Neural progenitor cell (in vitro differentiated cells): Measurements from ENCODE around the gene PNPLA5. TPM values are rescaled to one million over a fixed set of nuclear protein-coding genes. Genes with fewer than 3 reads are reported as not detected.
"Not testable (repeated sequence)": the region's sequence is repeated elsewhere in the genome, so short reads cannot be mapped to it uniquely, and the experiment has no call there.

Source experiments
- DNase-seq: peaks from one replicate; pipeline ENCODE4 v3.0.0-alpha.2; 2016; ENCODE audit warnings: low spot score
- H2AFZ ChIP-seq: fragments of 200-600 bp; sonication (generic); replicated peaks from 2 replicates; pipeline ENCODE4 v1.6.1; 2016; ENCODE audit warnings: antibody characterized with exemption
- H3F3A ChIP-seq: fragments of 200-600 bp; sonication (generic); 2 replicates; pipeline ENCODE4 v1.6.1; 2016; ENCODE audit warnings: antibody characterized with exemption, low read depth
- H3K27ac ChIP-seq: fragments of 200-600 bp; sonication (generic); 2 replicates; pipeline ENCODE4 v1.5.1; 2016; ENCODE audit warnings: mild to moderate bottlenecking
- H3K27me3 ChIP-seq: fragments of 200-600 bp; sonication (generic); 2 replicates; pipeline ENCODE4 v1.6.1; 2016; ENCODE audit warnings: mild to moderate bottlenecking, moderate library complexity
- H3K36me3 ChIP-seq: fragments of 200-600 bp; sonication (generic); 2 replicates; pipeline ENCODE4 v1.5.1; 2016
- H3K4me1 ChIP-seq: fragments of 200-600 bp; sonication (generic); 2 replicates; pipeline ENCODE4 v1.6.1; 2016; ENCODE audit warnings: mixed run types
- H3K4me2 ChIP-seq: fragments of 200-600 bp; sonication (generic); 2 replicates; pipeline ENCODE4 v1.6.1; 2016
- H3K4me3 ChIP-seq: fragments of 200-600 bp; sonication (generic); 2 replicates; pipeline ENCODE4 v1.5.1; 2016
- H3K79me2 ChIP-seq: fragments of 200-600 bp; sonication (generic); 2 replicates; pipeline ENCODE4 v1.6.1; 2016; ENCODE audit warnings: low read depth
- H3K9ac ChIP-seq: fragments of 200-600 bp; sonication (generic); 2 replicates; pipeline ENCODE4 v1.6.1; 2016
- H3K9me3 ChIP-seq: fragments of 200-600 bp; sonication (generic); 2 replicates; pipeline ENCODE4 v1.5.1; 2016; ENCODE audit warnings: low read depth
- H4K20me1 ChIP-seq: fragments of 200-600 bp; sonication (generic); 2 replicates; pipeline ENCODE4 v1.6.1; 2016; ENCODE audit warnings: low read depth
- H3K27ac Mint-ChIP-seq: 3 replicates; pipeline ENCODE4 v1.8.0; 2021; ENCODE audit warnings: mixed read lengths
- H3K27me3 Mint-ChIP-seq: 2 replicates; pipeline ENCODE4 v1.8.0; 2022; ENCODE audit warnings: low read depth, mild to moderate bottlenecking, inconsistent platforms, moderate library complexity, mixed read lengths; ENCODE audit not compliant: insufficient read depth
- H3K36me3 Mint-ChIP-seq: 3 replicates; pipeline ENCODE4 v1.8.0; 2021; ENCODE audit warnings: mixed read lengths
- H3K4me1 Mint-ChIP-seq: 3 replicates; pipeline ENCODE4 v1.8.0; 2021; ENCODE audit warnings: mixed read lengths
- H3K4me3 Mint-ChIP-seq: 3 replicates; pipeline ENCODE4 v1.8.0; 2021; ENCODE audit warnings: mild to moderate bottlenecking, moderate library complexity, mixed read lengths
- H3K9me3 Mint-ChIP-seq: 3 replicates; pipeline ENCODE4 v1.8.0; 2020; ENCODE audit warnings: mixed read lengths
- EZH2 ChIP-seq: fragments of 200-600 bp; sonication (generic); IDR thresholded peaks from 2 replicates; pipeline ENCODE4 v1.6.1; 2017; ENCODE audit warnings: antibody characterized with exemption, mild to moderate bottlenecking, moderate library complexity
- EZH2phosphoT487 ChIP-seq: fragments of 200-600 bp; sonication (generic); IDR thresholded peaks from 2 replicates; pipeline ENCODE4 v1.6.1; 2017; ENCODE audit warnings: antibody characterized with exemption
- total RNA-seq: library from RNA; depleted of rRNA; stranded (reverse); fragments of >200 nt; gene quantifications from 2 replicates; pipeline ENCODE4 v1.2.3, GENCODE V29; 2015; ENCODE audit warnings: low replicate concordance
- TF ChIP-seq, protein P1 (sequence below): fragments of 200-600 bp; sonication (generic); IDR thresholded peaks from 2 replicates; pipeline ENCODE4 v1.5.1; 2017; ENCODE audit warnings: antibody characterized with exemption, mild to moderate bottlenecking

PNPLA5 gene
- total RNA-seq, 1 donor from 2014 or later, result 0.11 TPM

DNA sequence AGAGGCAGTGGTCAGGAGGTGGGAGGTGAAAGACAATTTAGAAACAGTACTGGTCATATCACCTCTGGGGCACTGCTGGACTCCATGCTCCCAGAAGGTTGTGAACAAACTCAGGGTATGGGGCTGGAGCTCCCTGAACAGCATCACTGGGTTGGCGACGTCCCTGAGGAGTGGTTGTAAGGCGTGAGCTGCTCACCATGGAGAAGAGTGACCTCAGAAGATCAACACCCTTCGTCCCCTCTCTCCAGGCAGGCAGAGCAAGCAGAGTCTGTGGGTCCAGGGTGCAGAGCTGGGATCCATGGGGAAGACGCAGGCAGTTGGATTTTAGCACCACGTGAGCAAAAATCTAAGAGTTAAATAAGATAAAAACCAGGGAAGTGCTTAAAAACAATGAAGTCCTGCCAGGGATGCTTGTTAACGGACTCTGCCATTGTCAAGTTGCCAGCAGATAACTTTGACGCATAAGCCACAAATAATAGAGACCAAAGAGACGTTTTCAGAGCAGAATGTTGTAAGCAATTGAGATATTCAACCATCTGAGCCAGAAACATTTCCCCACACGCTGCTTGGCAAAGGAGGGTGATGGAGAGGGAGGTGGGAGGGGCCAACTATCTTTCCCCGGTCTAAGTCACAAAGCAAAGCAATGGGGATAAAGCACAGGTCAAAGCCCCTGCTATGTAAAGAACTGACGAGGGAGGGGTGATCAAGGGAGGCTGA lies 13.6 kb downstream of the PNPLA5 start:
- Histone ChIP-seq H3K79me2 (no peaks in the 10 kb centered on the region), H3K9me3 (no peaks in the 10 kb centered on the region), H3K9ac (no peak overlapping the region), H3K4me2 (no peak overlapping the region), H3K27me3 (no peaks in the 10 kb centered on the region), H4K20me1 (peaks cover under 1% of the 10 kb centered on the region), H3K4me1 (no peaks in the 10 kb centered on the region), H3K27ac (no peak overlapping the region), H3F3A (no peaks in the 10 kb centered on the region), H3K36me3 (no peaks in the 10 kb centered on the region), H2AFZ (no peak overlapping the region), H3K4me3 (no peak overlapping the region)
- Mint-ChIP-seq H3K9me3 (no peaks in the 10 kb centered on the region), H3K36me3 (no peaks in the 10 kb centered on the region), H3K27ac (no peak overlapping the region), H3K4me3 (no peak overlapping the region), H3K4me1 (peaks cover 10% of the 10 kb centered on the region), H3K27me3 (peaks cover 14% of the 10 kb centered on the region)
- DNase-seq, result no peak
- TF ChIP-seq, protein P1, sequence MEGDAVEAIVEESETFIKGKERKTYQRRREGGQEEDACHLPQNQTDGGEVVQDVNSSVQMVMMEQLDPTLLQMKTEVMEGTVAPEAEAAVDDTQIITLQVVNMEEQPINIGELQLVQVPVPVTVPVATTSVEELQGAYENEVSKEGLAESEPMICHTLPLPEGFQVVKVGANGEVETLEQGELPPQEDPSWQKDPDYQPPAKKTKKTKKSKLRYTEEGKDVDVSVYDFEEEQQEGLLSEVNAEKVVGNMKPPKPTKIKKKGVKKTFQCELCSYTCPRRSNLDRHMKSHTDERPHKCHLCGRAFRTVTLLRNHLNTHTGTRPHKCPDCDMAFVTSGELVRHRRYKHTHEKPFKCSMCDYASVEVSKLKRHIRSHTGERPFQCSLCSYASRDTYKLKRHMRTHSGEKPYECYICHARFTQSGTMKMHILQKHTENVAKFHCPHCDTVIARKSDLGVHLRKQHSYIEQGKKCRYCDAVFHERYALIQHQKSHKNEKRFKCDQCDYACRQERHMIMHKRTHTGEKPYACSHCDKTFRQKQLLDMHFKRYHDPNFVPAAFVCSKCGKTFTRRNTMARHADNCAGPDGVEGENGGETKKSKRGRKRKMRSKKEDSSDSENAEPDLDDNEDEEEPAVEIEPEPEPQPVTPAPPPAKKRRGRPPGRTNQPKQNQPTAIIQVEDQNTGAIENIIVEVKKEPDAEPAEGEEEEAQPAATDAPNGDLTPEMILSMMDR, result no peak
- TF ChIP-seq EZH2, result no peak
- TF ChIP-seq EZH2phosphoT487, result no peak

DNA sequence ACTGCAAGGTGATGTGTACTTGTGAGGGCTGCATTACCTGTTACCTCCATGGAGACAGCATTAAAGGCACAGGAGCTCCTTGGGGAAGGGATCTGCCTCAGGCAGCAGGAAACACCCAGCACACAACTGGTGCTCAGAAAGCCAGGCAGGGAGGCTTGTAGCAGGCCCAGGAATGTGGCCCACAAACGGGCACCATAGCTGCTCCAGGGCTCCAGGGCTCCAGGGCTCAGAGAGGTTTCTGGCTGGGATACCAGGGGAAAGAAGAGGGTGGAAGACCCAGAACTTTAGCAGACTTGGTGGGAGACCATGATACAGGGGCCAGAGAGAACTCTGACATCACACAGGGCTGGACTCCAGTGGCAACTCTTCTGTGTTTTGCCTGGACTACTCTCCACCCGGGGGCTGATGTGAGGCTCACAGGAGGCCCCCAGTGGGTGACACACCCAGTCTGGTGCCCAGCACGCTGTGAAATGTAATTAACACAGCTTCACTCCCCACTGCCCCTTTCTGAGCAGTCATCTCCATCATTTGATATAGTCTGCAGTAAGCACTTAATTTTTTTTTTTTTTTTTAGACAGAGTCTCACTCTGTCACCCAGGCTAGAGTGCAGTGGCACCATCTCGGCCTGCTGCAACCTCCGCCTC lies 14.8 kb downstream of the PNPLA5 start:
- no peak overlapping the region for H3K27ac Mint-ChIP-seq
- H3K36me3 ChIP-seq, result no peaks in the 10 kb centered on the region
- no peak overlapping the region for H3K9ac ChIP-seq
- H3K27ac ChIP-seq, result no peak overlapping the region
- H3K4me1 Mint-ChIP-seq, result peaks cover 7% of the 10 kb centered on the region
- no peaks in the 10 kb centered on the region for H3K36me3 Mint-ChIP-seq
- no peak overlapping the region for H3K4me3 ChIP-seq
- peaks cover 14% of the 10 kb centered on the region for H3K27me3 Mint-ChIP-seq
- no peaks in the 10 kb centered on the region for H3K4me1 ChIP-seq
- H2AFZ ChIP-seq, result no peak overlapping the region
- H4K20me1 ChIP-seq, result no peaks in the 10 kb centered on the region
- no peak overlapping the region for H3K4me3 Mint-ChIP-seq
- no peaks in the 10 kb centered on the region for H3K79me2 ChIP-seq
- H3K27me3 ChIP-seq, result no peaks in the 10 kb centered on the region
- no peaks in the 10 kb centered on the region for H3F3A ChIP-seq
- no peak overlapping the region for H3K4me2 ChIP-seq
- TF ChIP-seq, protein P1, result no peak
- TF ChIP-seq EZH2phosphoT487, result no peak
- no peak for TF ChIP-seq EZH2
- no peaks in the 10 kb centered on the region for H3K9me3 ChIP-seq
- no peaks in the 10 kb centered on the region for H3K9me3 Mint-ChIP-seq
- DNase-seq, result no peak

DNA sequence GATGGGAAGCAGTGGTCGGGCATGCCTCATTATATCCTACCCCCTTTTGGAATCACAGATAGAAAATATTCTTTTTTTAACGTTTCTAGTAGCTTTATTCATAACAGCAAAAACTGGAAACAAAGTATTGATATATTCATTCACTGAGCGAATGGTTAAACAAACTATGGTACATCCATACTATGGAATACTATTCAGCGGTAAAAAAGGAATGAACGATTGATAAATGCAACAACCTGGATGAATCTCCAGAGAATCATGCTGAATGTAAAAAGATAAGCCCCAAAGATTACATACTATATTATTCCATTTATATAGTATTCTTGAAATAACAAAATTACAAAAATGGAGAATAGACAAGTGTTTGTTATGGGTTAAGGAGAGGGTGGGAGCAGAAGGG lies 22.0 kb downstream of the PNPLA5 start:
- TF ChIP-seq, protein P1, result no peak
- TF ChIP-seq EZH2, result no peak
- TF ChIP-seq EZH2phosphoT487, result no peak

DNA sequence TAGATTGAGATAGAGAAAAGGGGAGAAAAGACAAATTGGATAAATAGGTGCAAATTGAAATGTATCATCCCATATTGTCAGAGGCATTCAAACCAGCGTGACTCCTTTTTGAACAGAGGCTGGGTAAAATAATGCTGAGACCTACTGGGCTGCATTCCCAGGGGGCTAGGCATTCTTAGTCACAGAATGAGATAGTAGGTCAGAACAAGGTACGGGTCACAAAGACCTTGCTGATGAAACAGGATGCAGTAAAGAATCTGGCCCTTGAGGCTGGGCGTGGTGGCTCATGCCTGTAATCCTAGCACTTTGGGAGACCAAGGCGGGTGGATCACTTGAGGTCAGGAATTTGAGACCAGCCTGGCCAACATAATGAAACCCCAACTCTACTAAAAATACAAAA lies 22.8 kb downstream of the PNPLA5 start:
- H3K27ac ChIP-seq, DNase-seq, H3K36me3 Mint-ChIP-seq, H3K9me3 Mint-ChIP-seq, H3K79me2 ChIP-seq, H3K4me1 Mint-ChIP-seq, H3K36me3 ChIP-seq, H3K9ac ChIP-seq, H3K9me3 ChIP-seq, H3K4me3 Mint-ChIP-seq, H3K27ac Mint-ChIP-seq, H3K27me3 Mint-ChIP-seq, H2AFZ ChIP-seq, H3K4me1 ChIP-seq, H3K4me3 ChIP-seq, H3K27me3 ChIP-seq, H3K4me2 ChIP-seq: not testable (repeated sequence)
- Histone ChIP-seq H4K20me1 (peaks cover 12% of the 10 kb centered on the region), H3F3A (peaks cover 13% of the 10 kb centered on the region)

More for the DNA sequence above, 22.0 kb downstream of the PNPLA5 start:
- Histone ChIP-seq H4K20me1 (peaks cover 12% of the 10 kb centered on the region), H3K9me3 (no peaks in the 10 kb centered on the region), H3K4me2 (no peak overlapping the region), H3K4me1 (no peaks in the 10 kb centered on the region), H3F3A (peaks cover 13% of the 10 kb centered on the region), H2AFZ (no peak overlapping the region), H3K79me2 (no peaks in the 10 kb centered on the region), H3K36me3 (no peaks in the 10 kb centered on the region), H3K9ac (no peak overlapping the region), H3K27ac (no peak overlapping the region), H3K27me3 (no peaks in the 10 kb centered on the region), H3K4me3 (no peak overlapping the region)
- DNase-seq, result no peak
- Mint-ChIP-seq H3K27ac (no peak overlapping the region), H3K4me1 (no peaks in the 10 kb centered on the region), H3K36me3 (no peaks in the 10 kb centered on the region), H3K4me3 (no peak overlapping the region), H3K27me3 (peaks cover 10% of the 10 kb centered on the region), H3K9me3 (no peaks in the 10 kb centered on the region)
